ENCODE measurements around the gene TRPC4. TPM values are rescaled to one million over a fixed set of nuclear protein-coding genes. Genes with fewer than 3 reads are reported as not detected.

Gene TRPC4
- total RNA-seq, 1 donor from 2014 or later: 6.1 TPM

- no peak for TF ChIP-seq CTCF (conservative IDR thresholded peaks at IDR 0.05)
These were observed 217.7 kb downstream of the TRPC4 start for GRCh38 chr13:37651891-37652290.

GRCh38 chr13:37648609-37649008 lies 221.0 kb downstream of the TRPC4 start:
- no peak overlapping the region for H3K4me3 Mint-ChIP-seq
- no peak overlapping the region for H3K27ac Mint-ChIP-seq
- no peaks in the 10 kb centered on the region for H3K27me3 Mint-ChIP-seq
- H3K9me3 Mint-ChIP-seq: no peaks in the 10 kb centered on the region
- peaks cover 15% of the 10 kb centered on the region for H3K4me1 Mint-ChIP-seq (ENCODE audit: unreplicated experiment)
- TF ChIP-seq CTCF (conservative IDR thresholded peaks at IDR 0.05): no peak
- no peaks in the 10 kb centered on the region for H3K36me3 Mint-ChIP-seq
- no peak for DNase-seq (ENCODE audit: extremely low spot score, unreplicated experiment)

More at GRCh38 chr13:37651891-37652290, 217.7 kb downstream of the TRPC4 start:
- no peaks in the 10 kb centered on the region for H3K9me3 Mint-ChIP-seq
- H3K36me3 Mint-ChIP-seq: no peaks in the 10 kb centered on the region
- no peak overlapping the region for H3K4me3 Mint-ChIP-seq
- H3K27ac Mint-ChIP-seq: no peak overlapping the region
- peaks cover 6% of the 10 kb centered on the region for H3K4me1 Mint-ChIP-seq (ENCODE audit: unreplicated experiment)
- DNase-seq (ENCODE audit: extremely low spot score, unreplicated experiment): no peak
- no peaks in the 10 kb centered on the region for H3K27me3 Mint-ChIP-seq

GRCh38 chr13:37647031-37647650 lies 222.4 kb downstream of the TRPC4 start:
- peaks cover 15% of the 10 kb centered on the region for H3K4me1 Mint-ChIP-seq (ENCODE audit: unreplicated experiment)
- no peak for TF ChIP-seq CTCF (conservative IDR thresholded peaks at IDR 0.05)
- DNase-seq (ENCODE audit: extremely low spot score, unreplicated experiment): no peak
- no peaks in the 10 kb centered on the region for H3K27me3 Mint-ChIP-seq
- peak overlapping the region; percentile 49 for H3K4me3 Mint-ChIP-seq
- no peaks in the 10 kb centered on the region for H3K9me3 Mint-ChIP-seq
- peak overlapping the region; percentile 25 for H3K27ac Mint-ChIP-seq
- H3K36me3 Mint-ChIP-seq: no peaks in the 10 kb centered on the region

GRCh38 chr13:37646531-37646930 lies 223.0 kb downstream of the TRPC4 start:
- Mint-ChIP-seq H3K9me3 (no peaks in the 10 kb centered on the region), H3K4me3 (no peak overlapping the region), H3K4me1 (ENCODE audit: unreplicated experiment) (peaks cover 15% of the 10 kb centered on the region), H3K27ac (peak overlapping the region; percentile 25), H3K27me3 (no peaks in the 10 kb centered on the region), H3K36me3 (no peaks in the 10 kb centered on the region)
- DNase-seq (ENCODE audit: extremely low spot score, unreplicated experiment): no peak
- TF ChIP-seq CTCF (conservative IDR thresholded peaks at IDR 0.05): no peak

- Mint-ChIP-seq H3K4me1 (ENCODE audit: unreplicated experiment) (peaks cover 19% of the 10 kb centered on the region), H3K27ac (no peak overlapping the region), H3K9me3 (no peaks in the 10 kb centered on the region), H3K27me3 (peaks cover 3% of the 10 kb centered on the region), H3K36me3 (no peaks in the 10 kb centered on the region), H3K4me3 (no peak overlapping the region)
- no peak for DNase-seq (ENCODE audit: extremely low spot score, unreplicated experiment)
- TF ChIP-seq CTCF (conservative IDR thresholded peaks at IDR 0.05): no peak
These were observed 224.3 kb downstream of the TRPC4 start for GRCh38 chr13:37645181-37645740.

Data from type B pancreatic cell (in vitro differentiated cells).